SU-DHL-6 (cell line): ENCODE measurements around the gene LYSMD2.

Experiments used
- CTCF ChIP-seq: fragments of 200-600 bp; sonication (generic); IDR thresholded peaks from one replicate; pipeline ENCODE4 v1.5.1; 2017; ENCODE audit warnings: antibody characterized with exemption, mild to moderate bottlenecking, low read length, moderate library complexity; ENCODE audit not compliant: insufficient read depth, poor library complexity, severe bottlenecking
- EZH2phosphoT487 ChIP-seq: fragments of 200-600 bp; sonication (generic), shearing (Covaris generic); conservative IDR thresholded peaks from 2 replicates; pipeline ENCODE4 v1.6.1; 2018; ENCODE audit warnings: mild to moderate bottlenecking, antibody characterized with exemption, low read length, moderate library complexity, mixed read lengths

GRCh38 chr15:51760805-51761204 lies 23.4 kb upstream of the LYSMD2 start:
- TF ChIP-seq CTCF: no peak
- TF ChIP-seq EZH2phosphoT487: no peak
